Measurements from ENCODE around the gene CACNA1C.

DNA sequence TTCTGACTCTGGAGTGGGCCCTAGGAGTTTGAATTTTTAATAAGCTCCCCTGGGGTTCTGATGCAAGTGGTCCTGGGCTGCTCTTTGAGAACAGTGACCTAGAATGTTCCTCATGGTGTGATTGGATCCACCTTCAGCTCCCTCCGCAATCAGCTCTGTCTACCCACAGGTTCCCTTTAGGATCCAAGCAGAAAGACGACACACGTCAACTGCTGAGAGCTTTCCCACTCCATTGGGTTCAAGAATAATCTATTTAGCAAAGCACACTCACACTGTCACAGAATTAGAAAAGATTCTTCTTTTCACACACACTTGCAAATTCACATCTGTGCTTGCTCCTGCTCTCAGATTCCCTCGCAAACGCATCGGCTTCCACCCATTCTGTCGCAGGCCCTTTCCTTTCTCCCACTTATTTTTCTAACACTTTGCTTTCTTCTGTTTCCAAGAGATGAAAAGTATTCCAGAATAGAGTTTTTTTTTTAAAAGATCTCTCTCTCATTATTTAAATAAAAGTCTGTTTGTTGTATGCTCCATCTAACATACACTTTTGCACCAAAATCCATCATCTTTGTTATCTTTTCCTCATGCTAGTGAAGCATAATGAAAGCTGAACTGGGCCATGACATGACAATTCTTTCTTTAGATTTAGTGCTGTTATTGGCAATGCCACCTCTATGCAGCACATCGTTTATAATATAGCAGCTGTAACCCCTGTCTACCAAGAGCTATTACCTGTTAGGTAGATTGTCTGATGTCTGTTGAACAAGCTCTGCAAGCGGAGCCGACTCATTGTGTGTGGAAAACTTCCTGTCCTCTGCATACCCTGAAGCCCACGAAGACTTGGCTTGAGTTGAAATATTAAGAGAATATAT lies 73.1 kb downstream of the CACNA1C start:
- TF ChIP-seq, protein P1, sequence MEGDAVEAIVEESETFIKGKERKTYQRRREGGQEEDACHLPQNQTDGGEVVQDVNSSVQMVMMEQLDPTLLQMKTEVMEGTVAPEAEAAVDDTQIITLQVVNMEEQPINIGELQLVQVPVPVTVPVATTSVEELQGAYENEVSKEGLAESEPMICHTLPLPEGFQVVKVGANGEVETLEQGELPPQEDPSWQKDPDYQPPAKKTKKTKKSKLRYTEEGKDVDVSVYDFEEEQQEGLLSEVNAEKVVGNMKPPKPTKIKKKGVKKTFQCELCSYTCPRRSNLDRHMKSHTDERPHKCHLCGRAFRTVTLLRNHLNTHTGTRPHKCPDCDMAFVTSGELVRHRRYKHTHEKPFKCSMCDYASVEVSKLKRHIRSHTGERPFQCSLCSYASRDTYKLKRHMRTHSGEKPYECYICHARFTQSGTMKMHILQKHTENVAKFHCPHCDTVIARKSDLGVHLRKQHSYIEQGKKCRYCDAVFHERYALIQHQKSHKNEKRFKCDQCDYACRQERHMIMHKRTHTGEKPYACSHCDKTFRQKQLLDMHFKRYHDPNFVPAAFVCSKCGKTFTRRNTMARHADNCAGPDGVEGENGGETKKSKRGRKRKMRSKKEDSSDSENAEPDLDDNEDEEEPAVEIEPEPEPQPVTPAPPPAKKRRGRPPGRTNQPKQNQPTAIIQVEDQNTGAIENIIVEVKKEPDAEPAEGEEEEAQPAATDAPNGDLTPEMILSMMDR (conservative IDR thresholded peaks at IDR 0.05): no peak
- TF ChIP-seq ZFX (IDR thresholded peaks at IDR 0.05): no peak

Measured in C4-2B (cell line).